ENCODE measurements around the gene POP4. TPM values are rescaled to one million over a fixed set of nuclear protein-coding genes. Genes with fewer than 3 reads are reported as not detected.

POP4 gene
- total RNA-seq, 4 donors from 2014 or later: 46.3 to 56.5 (median 54.8) TPM

DNA sequence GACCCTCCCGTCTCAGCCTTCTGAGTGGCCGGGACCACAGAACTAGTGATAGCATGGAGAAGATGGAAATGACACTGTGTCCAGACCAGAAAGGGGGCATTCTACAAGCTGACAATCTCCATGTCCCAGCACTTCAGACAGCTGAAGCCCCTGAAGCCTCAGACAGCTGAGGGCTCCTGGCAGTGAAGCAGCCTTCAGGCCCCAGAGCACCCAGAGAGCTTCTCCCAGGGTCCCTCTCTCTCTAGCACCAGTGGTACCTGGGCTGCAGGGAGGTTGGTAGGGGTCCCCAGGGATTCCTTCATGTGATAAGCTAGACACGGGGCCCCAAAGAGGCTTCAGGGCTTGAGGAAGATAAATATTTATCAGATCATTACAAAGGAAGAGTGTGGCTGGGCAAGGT lies 7.6 kb upstream of the POP4 start:
- 20 to 89% methylated on average over 2 of the region's 3 CpGs for WGBS, 2 donors
- TF ChIP-seq CTCF (IDR thresholded peaks at IDR 0.05) (no peak), POLR2A (IDR thresholded peaks at IDR 0.05) (no peak)
- intact Hi-C loops (cut with DNase I): no loop called here
- no peak overlapping the region for H3K27ac ChIP-seq
- no peaks in the 10 kb centered on the region for H3K9me3 ChIP-seq
- no peak for DNase-seq
- no peaks in the 10 kb centered on the region for H3K36me3 ChIP-seq
- H3K27me3 ChIP-seq: peaks cover 0 to 53% (median 0%) of the 10 kb centered on the region in 4 donors
- no peaks in the 10 kb centered on the region for H3K4me1 ChIP-seq
- no peak overlapping the region for H3K4me3 ChIP-seq

DNA sequence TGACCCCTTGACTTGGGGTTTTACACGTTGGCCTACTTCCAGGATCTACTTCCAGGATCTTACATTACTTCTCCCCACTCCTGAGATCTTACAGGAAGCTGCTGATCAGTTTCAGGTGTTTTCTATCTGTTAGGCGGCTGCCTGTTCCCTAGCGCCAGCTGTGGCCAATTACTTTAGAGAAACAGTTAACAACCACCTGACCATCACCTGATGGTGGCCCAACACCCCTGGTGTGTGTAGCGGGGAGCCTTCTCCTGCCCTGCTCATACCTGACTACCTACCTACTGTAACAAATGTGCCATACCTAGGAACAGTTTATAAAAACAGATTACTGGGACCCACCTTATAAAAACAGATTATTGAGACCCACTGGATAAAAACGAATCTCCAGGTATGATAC lies 2.8 kb upstream of the POP4 start:
- H3K4me1 ChIP-seq: peaks cover 12 to 22% (median 12%) of the 10 kb centered on the region in 3 donors
- peaks cover 0 to 5% (median 0%) of the 10 kb centered on the region in 4 donors for H3K27me3 ChIP-seq
- no peak overlapping the region for H3K27ac ChIP-seq
- no peak for DNase-seq
- no peak overlapping the region for H3K4me3 ChIP-seq
- no peak for TF ChIP-seq CTCF (IDR thresholded peaks at IDR 0.05)
- no peak for TF ChIP-seq POLR2A (IDR thresholded peaks at IDR 0.05)
- no peaks in the 10 kb centered on the region for H3K9me3 ChIP-seq
- intact Hi-C loops (cut with DNase I): no loop called here
- peaks cover 0 to under 1% (median 0%) of the 10 kb centered on the region in 3 donors for H3K36me3 ChIP-seq
- WGBS, 2 donors: 59 to 64% methylated on average over 5 of the region's 5 CpGs

GRCh38 chr19:29606420-29606747 lies 301 bp downstream of the POP4 start:
- WGBS, 2 donors: 1 to 2% methylated on average over 11 to 12 of the region's 12 CpGs
- H3K27me3 ChIP-seq: no peaks in the 10 kb centered on the region
- peaks cover 12 to 31% (median 12%) of the 10 kb centered on the region in 3 donors for H3K4me1 ChIP-seq
- no peak for TF ChIP-seq CTCF (IDR thresholded peaks at IDR 0.05)
- no peak for TF ChIP-seq POLR2A (IDR thresholded peaks at IDR 0.05)
- peak overlapping the region; percentile 96 to 98 (median 97) for H3K27ac ChIP-seq
- DNase-seq: no peak
- intact Hi-C loops (cut with DNase I): loop anchor here (5.0 kb wide), 1 partner anchor 111 kb away; the partner anchor contains the start of gene C19orf12
- H3K36me3 ChIP-seq: peaks cover 5 to 31% (median 13%) of the 10 kb centered on the region in 3 donors
- peak overlapping the region; percentile 82 to 91 (median 84) for H3K4me3 ChIP-seq
- no peaks in the 10 kb centered on the region for H3K9me3 ChIP-seq

GRCh38 chr19:29609636-29610035 lies 3.6 kb downstream of the POP4 start:
- intact Hi-C loops (cut with DNase I): loop anchor here (5.0 to 10.0 kb wide), 2 partner anchors 85 to 108 kb away; partner anchors contain the start of gene C19orf12
- 74 to 89% methylated on average over 3 to 11 of the region's 11 CpGs for WGBS, 2 donors
- no peak for DNase-seq
- no peaks in the 10 kb centered on the region for H3K9me3 ChIP-seq
- H3K27me3 ChIP-seq: no peaks in the 10 kb centered on the region
- no peak overlapping the region for H3K27ac ChIP-seq
- peaks cover 31 to 63% (median 46%) of the 10 kb centered on the region in 3 donors for H3K36me3 ChIP-seq
- no peak overlapping the region for H3K4me3 ChIP-seq
- H3K4me1 ChIP-seq: peaks cover 12 to 31% (median 12%) of the 10 kb centered on the region in 3 donors
- TF ChIP-seq POLR2A (IDR thresholded peaks at IDR 0.05) (no peak), CTCF (IDR thresholded peaks at IDR 0.05) (no peak)

DNA sequence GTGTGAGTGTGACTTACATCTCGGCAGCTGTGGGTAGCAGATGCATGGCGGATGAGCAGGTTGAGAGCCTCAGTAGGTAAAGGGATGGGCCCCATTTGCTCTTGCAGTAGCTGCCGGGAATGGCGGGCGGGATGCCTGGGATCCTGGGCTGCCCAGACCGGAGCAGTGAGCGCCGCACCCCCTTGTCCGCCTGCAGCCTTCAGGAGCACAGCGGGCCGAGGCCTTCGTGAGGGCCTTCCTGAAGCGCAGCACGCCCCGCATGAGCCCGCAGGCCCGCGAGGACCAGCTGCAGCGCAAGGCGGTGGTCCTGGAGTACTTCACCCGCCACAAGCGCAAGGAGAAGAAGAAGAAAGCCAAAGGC lies 4.1 kb downstream of the POP4 start:
- Histone ChIP-seq H3K9me3 (no peaks in the 10 kb centered on the region), H3K4me1 (peaks cover 9 to 25% (median 12%) of the 10 kb centered on the region in 3 donors), H3K36me3 (peaks cover 31 to 69% (median 49%) of the 10 kb centered on the region in 3 donors), H3K27me3 (no peaks in the 10 kb centered on the region), H3K27ac (no peak overlapping the region), H3K4me3 (no peak overlapping the region)
- TF ChIP-seq POLR2A (IDR thresholded peaks at IDR 0.05): no peak
- TF ChIP-seq CTCF (IDR thresholded peaks at IDR 0.05): no peak
- intact Hi-C loops (cut with DNase I): loop anchor here (10.0 kb wide), 1 partner anchor 85 kb away; no protein-coding TSS in a partner anchor
- DNase-seq: no peak
- WGBS, 2 donors: 83 to 90% methylated on average over 4 to 5 of the region's 22 CpGs

Measured in esophagus squamous epithelium (tissue), 5 donors.